Fibroblast of lung (primary cell): ENCODE results near the gene MEOX2.

ENCODE experiments used
- EZH2 ChIP-seq: IDR thresholded peaks from 2 replicates; pipeline ENCODE4 v1.5.1; 2012; ENCODE audit warnings: low read length, control low read depth, mild to moderate bottlenecking; ENCODE audit errors: missing control alignments
- TF ChIP-seq, protein P1 (sequence below), 2 donors: IDR thresholded peaks in 1 of 2; conservative IDR thresholded peaks in 1 of 2; 1 replicate in 1 of 2; 2 replicates in 1 of 2; pipeline ENCODE4 v1.5.1; 2011 to 2012; ENCODE audit warnings: low read length in 2 of 2, control low read depth in 1 of 2, inconsistent platforms in 1 of 2, low read depth in 1 of 2, mild to moderate bottlenecking in 1 of 2

DNA sequence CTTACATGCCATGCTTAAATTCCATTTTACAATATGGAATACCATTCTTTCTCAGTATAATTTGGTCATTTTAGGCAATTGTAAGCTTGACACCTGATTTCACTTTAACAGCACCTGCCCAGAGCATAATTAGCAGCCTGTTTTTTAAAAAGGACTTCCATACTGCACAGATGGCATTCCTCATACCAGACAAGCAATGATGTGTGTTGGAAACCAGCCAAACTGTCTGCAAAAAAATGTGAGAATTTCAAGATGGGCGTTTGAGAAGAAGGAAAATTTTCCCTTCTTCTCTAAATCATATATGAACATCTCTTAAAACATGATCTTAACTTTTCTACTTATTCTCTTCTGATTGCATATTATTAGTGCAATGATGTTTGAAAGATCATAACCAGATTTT is 84.2 kb downstream of the MEOX2 start:
- TF ChIP-seq, protein P1, sequence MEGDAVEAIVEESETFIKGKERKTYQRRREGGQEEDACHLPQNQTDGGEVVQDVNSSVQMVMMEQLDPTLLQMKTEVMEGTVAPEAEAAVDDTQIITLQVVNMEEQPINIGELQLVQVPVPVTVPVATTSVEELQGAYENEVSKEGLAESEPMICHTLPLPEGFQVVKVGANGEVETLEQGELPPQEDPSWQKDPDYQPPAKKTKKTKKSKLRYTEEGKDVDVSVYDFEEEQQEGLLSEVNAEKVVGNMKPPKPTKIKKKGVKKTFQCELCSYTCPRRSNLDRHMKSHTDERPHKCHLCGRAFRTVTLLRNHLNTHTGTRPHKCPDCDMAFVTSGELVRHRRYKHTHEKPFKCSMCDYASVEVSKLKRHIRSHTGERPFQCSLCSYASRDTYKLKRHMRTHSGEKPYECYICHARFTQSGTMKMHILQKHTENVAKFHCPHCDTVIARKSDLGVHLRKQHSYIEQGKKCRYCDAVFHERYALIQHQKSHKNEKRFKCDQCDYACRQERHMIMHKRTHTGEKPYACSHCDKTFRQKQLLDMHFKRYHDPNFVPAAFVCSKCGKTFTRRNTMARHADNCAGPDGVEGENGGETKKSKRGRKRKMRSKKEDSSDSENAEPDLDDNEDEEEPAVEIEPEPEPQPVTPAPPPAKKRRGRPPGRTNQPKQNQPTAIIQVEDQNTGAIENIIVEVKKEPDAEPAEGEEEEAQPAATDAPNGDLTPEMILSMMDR (conservative IDR thresholded peaks at IDR 0.05 in 1 of 2, IDR thresholded peaks at IDR 0.05 in 1 of 2; ENCODE audit: low read depth in 1 of 2, low read length in 2 of 2), result no peak
- TF ChIP-seq EZH2, result no peak
